Measurements from ENCODE around the gene CUL5. TPM values are rescaled to one million over a fixed set of nuclear protein-coding genes. Genes with fewer than 3 reads are reported as not detected.

CUL5 gene
- total and polyA plus RNA-seq, 2 of the 8 experiments (the other 6 are each of a cell fraction or from before 2014, with no cell fraction given), result 4.9 to 31.8 TPM

DNA sequence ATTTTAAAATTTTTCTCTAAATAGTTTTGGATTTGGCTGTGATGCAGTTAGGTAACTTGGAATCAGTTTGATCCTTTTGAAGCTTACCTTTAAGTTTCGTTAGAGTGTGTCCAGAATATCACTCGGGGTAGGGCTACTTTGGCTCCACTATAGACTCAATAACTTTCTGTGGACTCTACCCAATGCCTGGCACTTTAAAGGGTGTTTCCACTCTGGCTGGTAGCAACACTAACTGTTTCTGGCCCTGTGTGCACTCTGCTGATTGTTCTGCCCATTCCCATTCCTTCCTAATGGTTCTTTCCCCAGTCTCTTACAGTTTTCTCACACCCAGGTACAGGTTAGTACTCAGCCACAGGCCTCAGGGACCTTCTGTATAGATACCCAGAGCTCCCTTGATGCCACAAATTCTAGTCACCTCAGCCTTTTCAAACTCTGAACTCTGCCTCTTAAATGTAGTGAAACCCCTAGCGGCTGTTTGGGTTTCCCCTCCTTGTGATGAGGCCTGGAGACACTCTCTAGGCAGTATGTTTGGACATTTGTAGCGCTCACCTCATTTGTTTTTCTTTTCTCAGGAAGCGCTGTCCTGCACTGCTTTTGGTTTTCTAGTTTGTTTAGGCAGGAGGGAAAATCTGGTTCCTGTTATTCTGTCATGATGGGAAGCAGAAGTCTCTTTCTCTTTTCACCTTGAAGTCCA lies 16.8 kb downstream of the CUL5 start (continued):
- no peak for TF ChIP-seq CHD7 (IDR thresholded peaks at IDR 0.05; ENCODE audit: insufficient replicate concordance, low read length)
